HG03175 (cell line): ENCODE measurements around the gene DOK6.

Experiments
- ATAC-seq: cut with Tn5 transposase; IDR thresholded peaks from one replicate; pipeline ENCODE4 v1.9.1; 2021; ENCODE audit warnings: mild to moderate bottlenecking, moderate library complexity; ENCODE audit not compliant: unreplicated experiment

Gene DOK6

GRCh38 chr18:69677595-69677994 lies 276.9 kb downstream of the DOK6 start:
- ATAC-seq, result no peak

DNA sequence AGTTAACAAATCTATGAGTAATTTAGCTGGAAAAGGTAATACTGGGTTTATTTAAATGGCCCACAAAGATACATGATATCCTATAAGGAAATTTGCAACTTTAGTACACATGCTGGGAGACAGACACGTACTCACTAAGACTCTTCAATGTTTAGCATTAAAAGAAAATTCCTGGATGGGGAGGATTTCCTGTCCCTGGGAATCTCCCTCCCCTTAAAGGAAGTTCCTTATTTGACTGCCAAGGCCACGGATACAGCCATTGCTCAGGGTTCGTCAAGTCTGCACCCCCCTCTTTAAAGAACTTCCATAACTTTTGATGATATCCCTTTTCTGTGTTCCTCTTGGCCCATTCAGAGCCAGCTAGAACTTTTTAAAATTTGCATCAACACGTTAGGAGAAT lies 279.4 kb downstream of the DOK6 start:
- no peak for ATAC-seq

DNA sequence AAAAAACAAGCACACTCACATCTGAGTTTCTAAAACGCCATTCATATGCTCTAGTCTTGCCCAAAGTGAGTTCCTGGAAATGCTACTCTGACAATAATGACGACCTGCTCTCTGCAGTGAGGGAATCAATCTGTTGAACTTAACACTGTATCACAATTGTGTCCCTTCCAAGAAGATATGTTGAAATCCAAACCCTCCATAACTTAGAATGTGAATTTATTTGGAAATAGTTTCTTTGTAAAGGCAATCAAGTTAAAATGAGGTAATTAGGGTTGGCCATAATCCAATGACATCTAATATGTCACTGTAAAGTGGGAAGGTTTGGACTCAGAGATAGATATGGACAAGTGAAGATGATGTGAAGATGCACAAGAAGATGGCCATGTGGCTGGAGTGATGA lies 282.5 kb downstream of the DOK6 start:
- ATAC-seq, result no peak

GRCh38 chr18:69684789-69685188 lies 284.1 kb downstream of the DOK6 start:
- no peak for ATAC-seq

GRCh38 chr18:69686861-69687260 lies 286.2 kb downstream of the DOK6 start:
- ATAC-seq, result no peak

GRCh38 chr18:69689121-69689759 lies 288.6 kb downstream of the DOK6 start:
- ATAC-seq, result no peak

GRCh38 chr18:69691008-69691760 lies 290.5 kb downstream of the DOK6 start:
- peak; percentile 60 for ATAC-seq

GRCh38 chr18:69697069-69697468 lies 296.4 kb downstream of the DOK6 start:
- ATAC-seq, result no peak

DNA sequence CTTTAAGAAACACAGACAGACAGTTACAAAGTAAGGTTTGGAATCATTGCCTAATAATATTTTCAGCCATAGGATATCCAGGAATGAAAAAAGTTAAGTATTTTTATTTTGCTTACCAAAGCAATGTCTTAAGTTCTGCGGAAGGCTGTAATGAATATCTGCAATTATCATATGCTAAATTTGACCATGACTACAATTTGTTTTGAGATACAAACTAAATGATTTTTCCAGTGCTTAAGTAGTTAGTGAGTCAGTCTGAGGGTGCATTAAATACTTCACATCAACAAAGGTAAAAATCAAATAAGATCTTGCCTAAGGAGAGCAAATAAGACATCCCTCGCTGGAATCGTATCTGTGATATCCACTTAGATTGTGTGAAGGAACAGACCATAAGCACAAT lies 297.0 kb downstream of the DOK6 start:
- ATAC-seq, result no peak

DNA sequence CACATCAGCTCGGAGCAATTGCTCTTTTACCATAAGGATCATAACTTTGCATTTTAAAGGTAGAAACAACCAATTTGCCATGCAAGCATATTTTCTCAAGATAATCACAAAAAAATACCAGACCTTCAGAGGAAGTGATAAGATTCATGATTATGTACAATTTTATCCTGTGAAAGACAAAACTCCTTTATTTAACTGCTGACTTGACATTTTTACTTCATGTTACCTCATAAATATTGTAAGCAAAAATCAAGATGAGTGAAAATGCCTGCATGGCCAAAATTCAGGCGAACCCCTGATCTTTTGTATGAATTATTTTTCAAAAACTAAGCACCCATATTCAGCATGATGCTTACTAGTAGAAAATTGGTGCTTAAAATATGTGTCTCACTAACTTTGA lies 300.6 kb downstream of the DOK6 start:
- ATAC-seq, result no peak

DNA sequence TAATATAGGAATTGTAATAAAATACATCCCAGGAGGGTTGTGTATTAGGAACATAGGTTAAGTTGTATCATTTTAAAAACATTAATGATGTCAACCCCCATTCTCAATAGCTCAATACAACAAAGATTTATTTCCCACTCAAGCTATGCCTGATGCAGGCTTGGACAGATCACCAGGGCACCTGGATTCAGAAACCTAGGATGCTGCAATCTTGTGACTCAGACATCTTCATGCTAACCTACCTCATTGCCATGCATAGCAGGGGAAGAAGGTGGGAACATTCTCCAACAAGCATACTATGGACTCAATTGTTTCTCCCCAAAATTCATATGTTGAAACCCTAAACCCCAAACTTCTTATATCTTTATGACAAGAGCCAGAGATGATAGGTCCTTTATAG lies 302.8 kb downstream of the DOK6 start:
- no peak for ATAC-seq

DNA sequence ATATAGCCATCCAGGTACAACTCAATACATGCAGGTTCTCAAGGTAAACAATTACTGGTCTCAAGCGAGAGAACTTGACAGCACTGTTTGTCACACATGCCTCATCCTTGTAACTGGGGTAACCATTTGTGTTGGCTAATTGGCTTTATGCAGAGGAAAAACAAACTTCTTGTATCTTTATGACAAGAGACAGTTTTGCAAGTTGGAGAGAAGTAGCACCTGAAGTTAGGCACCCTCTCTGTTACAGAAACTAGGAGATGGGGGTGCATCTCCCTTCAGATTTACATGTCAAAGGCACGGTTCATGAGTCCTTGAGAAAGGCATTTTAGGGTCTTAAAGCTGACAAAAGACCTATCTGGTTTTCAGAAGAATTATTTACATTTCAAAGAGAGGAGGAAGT lies 305.3 kb downstream of the DOK6 start:
- no peak for ATAC-seq

DNA sequence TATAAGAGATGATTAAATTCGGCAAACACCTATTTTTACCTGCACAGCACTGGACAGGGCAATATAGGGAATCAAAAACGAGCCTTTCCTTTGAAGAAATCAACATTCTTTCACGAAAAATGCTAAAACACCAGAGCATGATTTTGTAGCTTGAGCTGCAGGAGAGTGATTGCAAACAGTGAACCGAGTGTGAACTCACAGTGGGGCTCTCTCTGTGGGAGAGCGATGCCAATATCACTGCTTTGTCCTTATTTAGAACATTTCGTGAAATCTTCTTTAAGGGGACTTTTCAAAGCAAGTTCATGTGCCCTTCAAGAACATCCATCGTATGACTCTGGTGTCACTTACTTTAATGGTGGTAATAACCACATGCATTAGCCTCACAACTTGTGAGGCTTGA lies 308.2 kb downstream of the DOK6 start:
- no peak for ATAC-seq

- ATAC-seq, result no peak
These were observed 314.6 kb downstream of the DOK6 start for GRCh38 chr18:69715191-69715795.

GRCh38 chr18:69717586-69717985 lies 316.9 kb downstream of the DOK6 start:
- ATAC-seq, result no peak

- no peak for ATAC-seq
These were observed 318.3 kb downstream of the DOK6 start for GRCh38 chr18:69718912-69719547.

DNA sequence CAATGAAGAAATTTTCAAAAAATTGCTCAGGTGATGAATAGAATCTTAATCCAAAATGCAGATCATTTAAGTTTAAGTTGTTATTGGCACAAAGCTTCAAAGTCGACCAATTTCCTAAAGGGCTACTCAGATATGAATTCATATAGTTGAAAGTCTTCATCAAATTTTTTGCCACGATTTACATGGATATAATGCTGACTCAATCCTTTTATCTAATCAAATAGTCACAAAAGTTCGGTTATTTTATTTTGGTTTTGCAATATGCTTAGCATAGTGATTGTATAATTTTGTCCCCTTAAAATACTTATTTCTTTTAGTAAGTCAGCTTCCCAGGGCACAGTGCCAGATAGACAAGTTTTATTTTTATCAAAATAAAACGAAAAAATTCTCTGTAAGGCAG lies 319.7 kb downstream of the DOK6 start:
- ATAC-seq, result no peak

GRCh38 chr18:69723434-69723833 lies 322.7 kb downstream of the DOK6 start:
- no peak for ATAC-seq

DNA sequence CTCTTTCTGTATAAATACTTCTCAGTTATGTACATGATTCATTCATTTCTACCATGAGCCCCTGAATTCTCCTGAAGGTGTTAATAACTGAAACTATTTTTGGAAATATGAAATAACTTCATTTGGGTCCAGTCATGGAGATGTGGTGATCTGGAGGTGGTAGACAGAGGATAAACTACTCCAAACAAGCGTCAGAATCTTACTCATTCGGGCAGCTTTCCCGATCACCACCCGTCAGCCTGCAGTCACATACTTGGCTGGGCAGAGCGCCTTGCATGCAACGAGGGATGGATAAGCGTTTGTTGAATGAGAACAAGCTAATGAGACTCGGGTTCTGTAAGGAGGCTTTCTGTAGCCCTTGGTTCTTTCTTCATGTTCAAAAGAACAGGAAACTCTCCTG lies 324.3 kb downstream of the DOK6 start:
- ATAC-seq, result no peak

GRCh38 chr18:69725855-69726508 lies 325.3 kb downstream of the DOK6 start:
- no peak for ATAC-seq

GRCh38 chr18:69727912-69728572 lies 327.4 kb downstream of the DOK6 start:
- ATAC-seq, result no peak
